CD14-positive monocyte (primary cell): ENCODE results near the gene ZC3H15. TPM values are rescaled to one million over a fixed set of nuclear protein-coding genes. Genes with fewer than 3 reads are reported as not detected.
"Not testable (repeated sequence)": the region's sequence is repeated elsewhere in the genome, so short reads cannot be mapped to it uniquely, and the experiment has no call there.

Source experiments
- DNase-seq, 3 donors: peaks; one replicate each; pipeline ENCODE4 v3.0.0-alpha.2; 2011 to 2022
- H2AFZ ChIP-seq: 2 replicates; pipeline ENCODE4 v1.6.0; 2012; ENCODE audit warnings: mild to moderate bottlenecking, low read depth, low read length, inconsistent platforms; ENCODE audit not compliant: insufficient read depth, poor library complexity, severe bottlenecking
- H3K27ac ChIP-seq, 2 donors: 1 replicate in 1 of 2; 2 replicates in 1 of 2; pipeline ENCODE4 v1.5.1; 2012 to 2013; ENCODE audit warnings: low read length in 2 of 2, control low read depth in 1 of 2, inconsistent platforms in 1 of 2, low read depth in 1 of 2, mild to moderate bottlenecking in 1 of 2
- H3K27me3 ChIP-seq, 2 donors: one replicate each; pipeline versions ENCODE4 v1.6.0 to v1.6.1; 2011 to 2013; ENCODE audit warnings: low read length in 2 of 2; ENCODE audit not compliant: control insufficient read depth in 2 of 2, insufficient read depth in 2 of 2
- H3K36me3 ChIP-seq, 2 donors: replicated peaks in 1 of 2; 1 replicate in 1 of 2; 2 replicates in 1 of 2; pipeline versions ENCODE4 v1.5.1 to v1.6.1; 2012 to 2013; ENCODE audit warnings: low read length in 2 of 2, control low read depth in 1 of 2, inconsistent platforms in 1 of 2, mild to moderate bottlenecking in 1 of 2; ENCODE audit not compliant: insufficient read depth in 2 of 2, control insufficient read depth in 1 of 2
- H3K4me1 ChIP-seq, 2 donors: 1 replicate in 1 of 2; 2 replicates in 1 of 2; pipeline versions ENCODE4 v1.5.1 to v1.6.1; 2012 to 2013; ENCODE audit warnings: low read length in 2 of 2, control low read depth in 1 of 2, inconsistent platforms in 1 of 2, mild to moderate bottlenecking in 1 of 2, moderate library complexity in 1 of 2; ENCODE audit not compliant: insufficient read depth in 2 of 2, control insufficient read depth in 1 of 2
- H3K4me2 ChIP-seq: replicated peaks from 2 replicates; pipeline ENCODE3; 2012; ENCODE audit warnings: low read length, moderate library complexity, mild to moderate bottlenecking; ENCODE audit not compliant: poor library complexity, severe bottlenecking; ENCODE audit errors: extremely low read depth
- H3K4me3 ChIP-seq, 3 experiments: fragments of 200-600 bp in 1 of 3; sonication (generic) in 1 of 3; replicated peaks in 1 of 3; 1 replicate in 2 of 3; 2 replicates in 1 of 3; pipeline ENCODE4 v1.5.1; 2011 to 2013; ENCODE audit warnings: low read length in 3 of 3, mild to moderate bottlenecking in 3 of 3, control low read depth in 2 of 3, low read depth in 2 of 3, inconsistent platforms in 1 of 3, moderate library complexity in 1 of 3
- H3K79me2 ChIP-seq: 2 replicates; pipeline ENCODE4 v1.6.0; 2012; ENCODE audit warnings: mild to moderate bottlenecking, control low read depth, inconsistent platforms, low read length, moderate library complexity; ENCODE audit not compliant: insufficient read depth
- H3K9ac ChIP-seq: 2 replicates; pipeline ENCODE4 v1.6.0; 2017; ENCODE audit warnings: low read length, mild to moderate bottlenecking; ENCODE audit not compliant: insufficient read depth, poor library complexity, severe bottlenecking
- H3K9me3 ChIP-seq, 2 donors: replicated peaks in 1 of 2; 1 replicate in 1 of 2; 2 replicates in 1 of 2; pipeline versions ENCODE4 v1.5.1 to v1.6.1; 2012 to 2013; ENCODE audit warnings: low read length in 2 of 2, control low read depth in 1 of 2; ENCODE audit not compliant: control insufficient read depth in 1 of 2, insufficient read depth in 1 of 2
- H4K20me1 ChIP-seq: 2 replicates; pipeline ENCODE4 v1.6.0; 2012; ENCODE audit warnings: mild to moderate bottlenecking, low read length, control low read depth, moderate library complexity; ENCODE audit not compliant: insufficient read depth
- H3K27ac Mint-ChIP-seq, 7 donors: one replicate each; pipeline ENCODE4 v1.8.0; 2020; ENCODE audit warnings: mild to moderate bottlenecking in 7 of 7, mixed read lengths in 7 of 7, moderate library complexity in 6 of 7, inconsistent platforms in 2 of 7
- H3K27me3 Mint-ChIP-seq, 3 donors: one replicate each; pipeline ENCODE4 v1.8.0; 2021 to 2022; ENCODE audit warnings: low read depth in 3 of 3, mild to moderate bottlenecking in 3 of 3, mixed read lengths in 3 of 3, moderate library complexity in 3 of 3, inconsistent platforms in 1 of 3
- H3K36me3 Mint-ChIP-seq, 2 donors: one replicate each; pipeline ENCODE4 v1.8.0; 2020; ENCODE audit warnings: mixed read lengths in 2 of 2, inconsistent platforms in 1 of 2, mild to moderate bottlenecking in 1 of 2
- H3K4me1 Mint-ChIP-seq: one replicate; pipeline ENCODE4 v1.8.0; 2020; ENCODE audit warnings: mild to moderate bottlenecking, mixed read lengths
- H3K4me3 Mint-ChIP-seq, 2 donors: one replicate each; pipeline ENCODE4 v1.8.0; 2020; ENCODE audit warnings: mild to moderate bottlenecking in 2 of 2, mixed read lengths in 2 of 2, moderate library complexity in 1 of 2
- H3K9me3 Mint-ChIP-seq, 7 donors: one replicate each; pipeline ENCODE4 v1.8.0; 2020 to 2022; ENCODE audit warnings: mixed read lengths in 7 of 7, mild to moderate bottlenecking in 6 of 7, moderate library complexity in 6 of 7, inconsistent platforms in 2 of 7
- CTCF ChIP-seq: fragments of 200-600 bp; IDR thresholded peaks from one replicate; pipeline ENCODE4 v1.8.0; 2022; ENCODE audit warnings: antibody characterized with exemption, mild to moderate bottlenecking
- WGBS: methylation state at CpG from one replicate; pipeline ENCODE4 v1.1.5; 2013; ENCODE audit warnings: missing lambda C conversion rate; ENCODE audit not compliant: insufficient coverage; 5-methylcytosine and 5-hydroxymethylcytosine counted together
- intact Hi-C, 2 donors: fragments of 100-400 bp; cut with micrococcal nuclease; formaldehyde crosslinking; loops; one replicate each; pipeline versions ENCODE4 v1.15.0 to v1.15.1; 2023
- polyA plus RNA-seq, 3 donors: library from polyadenylated mRNA; depleted of rRNA in 1 of 3; unstranded in 2 of 3; stranded (reverse) in 1 of 3; fragments of 300-500 nt in 2 of 3; fragments of >200 nt in 1 of 3; fragmentation: Illumina TruSeq in 2 of 3; gene quantifications; 1 replicate in 2 of 3; 2 replicates in 1 of 3; pipeline ENCODE4 v1.2.3, GENCODE V29; 2012 to 2021

Gene ZC3H15
- polyA plus RNA-seq, 3 donors = 39.4 to 52.8 (median 40.6) TPM

DNA sequence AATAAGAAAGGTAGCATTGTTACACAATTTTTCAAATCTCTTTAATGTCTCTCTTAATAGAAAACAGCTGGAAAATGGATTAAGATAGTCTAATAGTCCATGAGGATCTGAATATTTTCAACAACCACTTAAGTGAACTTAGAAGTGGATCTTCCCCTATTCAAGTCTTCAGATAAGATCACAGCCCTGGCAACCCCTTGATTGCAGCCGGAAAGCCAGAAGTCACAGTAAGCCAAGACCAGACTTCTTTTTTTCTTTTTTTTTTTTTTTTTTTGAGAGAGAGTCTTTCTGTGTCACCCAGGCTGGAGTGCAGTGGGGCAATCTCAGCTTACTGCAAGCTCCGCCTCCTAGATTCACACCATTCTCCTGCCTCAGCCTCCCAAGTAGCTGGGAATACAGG lies 18.6 kb upstream of the ZC3H15 start:
- Histone ChIP-seq H3K4me2 (no peak overlapping the region), H2AFZ (no peak overlapping the region), H3K27me3 (no peaks in the 10 kb centered on the region), H3K9ac (no peak overlapping the region), H3K27ac (no peak overlapping the region), H3K9me3 (peaks cover 0 to 7% of the 10 kb centered on the region in 2 donors), H3K36me3 (no peaks in the 10 kb centered on the region), H3K4me3 (no peak overlapping the region), H3K79me2 (no peaks in the 10 kb centered on the region), H4K20me1 (no peaks in the 10 kb centered on the region), H3K4me1 (no peaks in the 10 kb centered on the region)
- no CpG with 5 or more reads among the region's 2 CpGs for WGBS
- TF ChIP-seq CTCF = no peak
- no peaks in the 10 kb centered on the region for H3K4me1 Mint-ChIP-seq
- DNase-seq = no peak
- no peak overlapping the region for H3K27ac Mint-ChIP-seq
- H3K9me3 Mint-ChIP-seq = peaks cover 9 to 19% (median 16%) of the 10 kb centered on the region in 7 donors
- H3K36me3 Mint-ChIP-seq = no peaks in the 10 kb centered on the region
- peaks cover 0 to 3% (median 0%) of the 10 kb centered on the region in 3 donors for H3K27me3 Mint-ChIP-seq
- no peak overlapping the region for H3K4me3 Mint-ChIP-seq
- intact Hi-C loops = no loop called here

- DNase-seq, H2AFZ ChIP-seq, H3K27ac ChIP-seq, H3K4me3 Mint-ChIP-seq, H3K36me3 Mint-ChIP-seq, H3K4me2 ChIP-seq, H4K20me1 ChIP-seq, H3K79me2 ChIP-seq, H3K27ac Mint-ChIP-seq, H3K4me1 Mint-ChIP-seq, H3K36me3 ChIP-seq, H3K4me3 ChIP-seq, H3K9ac ChIP-seq, H3K4me1 ChIP-seq, intact Hi-C loops, H3K27me3 Mint-ChIP-seq, H3K27me3 ChIP-seq, H3K9me3 ChIP-seq: not testable (repeated sequence)
- 97% methylated on average over 18 of the region's 49 CpGs for WGBS
- H3K9me3 Mint-ChIP-seq = peaks cover 13 to 25% (median 17%) of the 10 kb centered on the region in 7 donors
These were observed 13.2 kb upstream of the ZC3H15 start for GRCh38 chr2:186472722-186473493.

DNA sequence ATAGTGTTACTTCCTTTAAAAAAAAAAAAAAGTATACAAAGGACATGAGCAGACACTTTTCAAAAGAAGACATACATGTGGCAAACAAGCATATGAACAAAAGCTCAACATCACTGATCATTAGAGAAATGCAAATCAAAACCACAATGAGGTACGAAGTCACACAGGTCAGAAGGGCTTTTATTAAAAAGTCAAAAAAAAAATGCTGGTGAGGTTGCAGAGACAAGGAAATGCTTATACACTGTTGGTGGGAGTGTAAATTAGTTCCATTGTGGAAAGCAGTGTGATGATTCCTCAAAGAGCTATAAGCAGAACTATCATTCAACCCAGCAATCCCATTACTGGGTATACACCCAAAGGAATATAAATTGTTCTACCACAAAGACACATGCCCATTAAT lies 11.8 kb upstream of the ZC3H15 start:
- DNase-seq, H3K27ac ChIP-seq, H3K27me3 Mint-ChIP-seq, H3K79me2 ChIP-seq, H3K9me3 ChIP-seq, H3K36me3 ChIP-seq, H3K4me1 ChIP-seq, H2AFZ ChIP-seq, H3K36me3 Mint-ChIP-seq, H3K9ac ChIP-seq, H3K4me3 ChIP-seq, intact Hi-C loops, H4K20me1 ChIP-seq, H3K27me3 ChIP-seq, H3K27ac Mint-ChIP-seq, H3K4me2 ChIP-seq, H3K4me1 Mint-ChIP-seq, H3K4me3 Mint-ChIP-seq: not testable (repeated sequence)
- 100% methylated on average over 1 of the region's 1 CpG for WGBS
- peaks cover 13 to 25% (median 17%) of the 10 kb centered on the region in 7 donors for H3K9me3 Mint-ChIP-seq
